Esophagus muscularis mucosa (tissue), 4 donors: ENCODE data around the gene MYO1C. TPM values are rescaled to one million over a fixed set of nuclear protein-coding genes. Genes with fewer than 3 reads are reported as not detected.

Experiments
- DNase-seq: peaks from one replicate; pipeline ENCODE4 v3.0.0-alpha.2; 2017; ENCODE audit errors: extremely low spot score
- H3K27ac ChIP-seq, 4 donors: fragments of 200-600 bp; sonication (generic); replicated peaks in 1 of 4; 1 replicate in 3 of 4; 2 replicates in 1 of 4; pipeline ENCODE4 v1.5.1; 2016 to 2019; ENCODE audit warnings: mild to moderate bottlenecking in 1 of 4
- H3K27me3 ChIP-seq, 4 donors: fragments of 200-600 bp; sonication (generic); one replicate each; pipeline versions ENCODE4 v1.5.1 to v1.6.0; 2016 to 2019
- H3K36me3 ChIP-seq, 4 donors: fragments of 200-600 bp; sonication (generic); one replicate each; pipeline ENCODE4 v1.5.1; 2016 to 2019
- H3K4me1 ChIP-seq, 4 donors: fragments of 200-600 bp; sonication (generic); one replicate each; pipeline ENCODE4 v1.5.1; 2016 to 2019
- H3K4me3 ChIP-seq, 4 donors: fragments of 200-600 bp; sonication (generic); 1 replicate in 2 of 4; 2 replicates in 2 of 4; pipeline ENCODE4 v1.5.1; 2016 to 2019; ENCODE audit warnings: mild to moderate bottlenecking in 4 of 4, moderate library complexity in 1 of 4
- H3K9me3 ChIP-seq, 4 donors: fragments of 200-600 bp; sonication (generic); 1 replicate in 3 of 4; 2 replicates in 1 of 4; pipeline ENCODE4 v1.5.1; 2016 to 2019
- EP300 ChIP-seq: sonication (generic); formaldehyde crosslinking; IDR thresholded peaks from one replicate; pipeline ENCODE4 v1.6.1; 2017; ENCODE audit warnings: antibody characterized with exemption
- POLR2A ChIP-seq: fragments of 450-650 bp; IDR thresholded peaks from one replicate; pipeline ENCODE4 v1.6.1; 2017; ENCODE audit warnings: antibody characterized with exemption, moderate library complexity, mild to moderate bottlenecking, low read depth
- POLR2AphosphoS5 ChIP-seq, 2 donors: sonication (generic); formaldehyde crosslinking; IDR thresholded peaks; one replicate each; pipeline ENCODE4 v1.6.1; 2017; ENCODE audit warnings: antibody characterized with exemption in 2 of 2
- WGBS: methylation state at CpG from one replicate; pipeline ENCODE4 v1.1.5; 2018; 5-methylcytosine and 5-hydroxymethylcytosine counted together
- intact Hi-C: fragments of 100-400 bp; cut with DNase I; formaldehyde crosslinking; loops from one replicate; pipeline ENCODE4 v1.15.1; 2023
- total RNA-seq, 4 donors: library from RNA; depleted of rRNA; stranded (reverse); fragments of >200 nt; gene quantifications; one replicate each; pipeline versions ENCODE4 v1.1.0 to v1.2.1, GENCODE V29; 2016
- TF ChIP-seq, protein P1 (sequence below), 3 experiments: fragments of 200-600 bp in 2 of 3; fragments of 450-650 bp in 1 of 3; sonication (generic) in 2 of 3; IDR thresholded peaks; one replicate each; pipeline ENCODE4 v1.5.1; 2017 to 2019; ENCODE audit warnings: antibody characterized with exemption in 3 of 3, mild to moderate bottlenecking in 2 of 3, moderate library complexity in 1 of 3

Gene MYO1C
- total RNA-seq, 4 donors from 2014 or later = 248 to 444 (median 347) TPM

DNA sequence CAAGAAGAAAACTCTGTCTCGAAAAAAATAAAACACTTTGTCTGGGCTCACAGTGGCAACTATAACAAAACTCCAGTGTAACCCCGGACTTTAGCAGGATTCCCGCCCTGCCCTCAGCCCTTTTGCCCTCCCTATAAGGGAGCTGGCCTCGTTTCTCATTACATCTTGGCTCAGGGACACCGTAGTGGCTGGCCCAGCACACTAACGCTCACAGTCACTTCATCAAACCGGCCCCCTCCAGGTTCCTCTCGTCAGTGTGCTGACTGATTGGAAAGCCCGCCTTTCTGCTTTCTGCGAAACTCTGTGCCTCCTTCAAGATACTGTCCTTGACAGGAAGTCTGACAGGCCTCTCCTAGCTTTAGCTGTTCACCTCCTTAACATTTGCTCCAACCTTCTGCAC is 11.2 kb upstream of the MYO1C start:
- H3K4me3 ChIP-seq = no peak overlapping the region
- peaks cover 23 to 87% (median 73%) of the 10 kb centered on the region in 4 donors for H3K36me3 ChIP-seq
- peaks cover 0 to 19% (median 8%) of the 10 kb centered on the region in 4 donors for H3K4me1 ChIP-seq
- H3K27me3 ChIP-seq = no peaks in the 10 kb centered on the region
- no peaks in the 10 kb centered on the region for H3K9me3 ChIP-seq
- WGBS = 83% methylated on average over 10 of the region's 10 CpGs
- no peak for DNase-seq
- intact Hi-C loops = no loop called here
- H3K27ac ChIP-seq = no peak overlapping the region
- TF ChIP-seq POLR2A (no peak), POLR2AphosphoS5 (IDR thresholded peaks at IDR 0.05) (no peak), EP300 (no peak)
- TF ChIP-seq, protein P1, sequence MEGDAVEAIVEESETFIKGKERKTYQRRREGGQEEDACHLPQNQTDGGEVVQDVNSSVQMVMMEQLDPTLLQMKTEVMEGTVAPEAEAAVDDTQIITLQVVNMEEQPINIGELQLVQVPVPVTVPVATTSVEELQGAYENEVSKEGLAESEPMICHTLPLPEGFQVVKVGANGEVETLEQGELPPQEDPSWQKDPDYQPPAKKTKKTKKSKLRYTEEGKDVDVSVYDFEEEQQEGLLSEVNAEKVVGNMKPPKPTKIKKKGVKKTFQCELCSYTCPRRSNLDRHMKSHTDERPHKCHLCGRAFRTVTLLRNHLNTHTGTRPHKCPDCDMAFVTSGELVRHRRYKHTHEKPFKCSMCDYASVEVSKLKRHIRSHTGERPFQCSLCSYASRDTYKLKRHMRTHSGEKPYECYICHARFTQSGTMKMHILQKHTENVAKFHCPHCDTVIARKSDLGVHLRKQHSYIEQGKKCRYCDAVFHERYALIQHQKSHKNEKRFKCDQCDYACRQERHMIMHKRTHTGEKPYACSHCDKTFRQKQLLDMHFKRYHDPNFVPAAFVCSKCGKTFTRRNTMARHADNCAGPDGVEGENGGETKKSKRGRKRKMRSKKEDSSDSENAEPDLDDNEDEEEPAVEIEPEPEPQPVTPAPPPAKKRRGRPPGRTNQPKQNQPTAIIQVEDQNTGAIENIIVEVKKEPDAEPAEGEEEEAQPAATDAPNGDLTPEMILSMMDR (IDR thresholded peaks at IDR 0.05) = no peak

DNA sequence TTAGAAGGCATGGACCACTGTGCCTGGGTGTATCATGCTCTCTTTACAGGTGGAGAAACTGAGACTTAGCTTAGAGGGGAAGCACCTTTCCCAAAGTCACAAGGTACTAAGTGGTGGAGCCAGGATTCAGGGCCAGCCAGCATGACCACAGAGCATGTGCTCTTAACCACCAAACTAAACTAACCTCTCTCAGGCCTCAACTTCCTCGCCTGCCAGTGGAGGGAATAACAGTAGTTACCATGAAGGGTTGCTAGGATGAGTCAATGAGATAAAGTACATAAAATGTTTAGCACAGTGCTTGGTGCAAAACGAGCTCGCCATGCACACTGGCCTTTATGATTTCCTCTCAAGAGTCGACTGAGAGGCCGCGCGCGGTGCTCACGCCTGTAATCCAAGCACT is 6.4 kb upstream of the MYO1C start:
- Histone ChIP-seq H3K36me3 (peaks cover 15 to 85% (median 62%) of the 10 kb centered on the region in 4 donors), H3K9me3 (no peaks in the 10 kb centered on the region), H3K27ac (no peak overlapping the region), H3K4me3 (no peak overlapping the region), H3K27me3 (no peaks in the 10 kb centered on the region), H3K4me1 (peaks cover 31 to 43% (median 40%) of the 10 kb centered on the region in 4 donors)
- no peak for DNase-seq
- TF ChIP-seq, protein P1 (IDR thresholded peaks at IDR 0.05) = no peak
- no peak for TF ChIP-seq EP300
- no peak for TF ChIP-seq POLR2A
- no peak for TF ChIP-seq POLR2AphosphoS5 (IDR thresholded peaks at IDR 0.05)
- intact Hi-C loops = no loop called here
- WGBS = 87% methylated on average over 9 of the region's 9 CpGs

- intact Hi-C loops = no loop called here
- peaks cover 15 to 79% (median 59%) of the 10 kb centered on the region in 4 donors for H3K36me3 ChIP-seq
- peak overlapping the region in 1 of 4 donors; percentile 43 for H3K27ac ChIP-seq
- H3K4me3 ChIP-seq = no peak overlapping the region
- 70% methylated on average over 2 of the region's 2 CpGs for WGBS
- no peak for TF ChIP-seq POLR2AphosphoS5 (IDR thresholded peaks at IDR 0.05)
- TF ChIP-seq, protein P1 (IDR thresholded peaks at IDR 0.05) = no peak
- TF ChIP-seq POLR2A = no peak
- TF ChIP-seq EP300 = no peak
- H3K9me3 ChIP-seq = no peaks in the 10 kb centered on the region
- peaks cover 38 to 50% (median 46%) of the 10 kb centered on the region in 4 donors for H3K4me1 ChIP-seq
- H3K27me3 ChIP-seq = no peaks in the 10 kb centered on the region
- DNase-seq = no peak
Measured at GRCh38 chr17:1498233-1498632, 5.7 kb upstream of the MYO1C start.

DNA sequence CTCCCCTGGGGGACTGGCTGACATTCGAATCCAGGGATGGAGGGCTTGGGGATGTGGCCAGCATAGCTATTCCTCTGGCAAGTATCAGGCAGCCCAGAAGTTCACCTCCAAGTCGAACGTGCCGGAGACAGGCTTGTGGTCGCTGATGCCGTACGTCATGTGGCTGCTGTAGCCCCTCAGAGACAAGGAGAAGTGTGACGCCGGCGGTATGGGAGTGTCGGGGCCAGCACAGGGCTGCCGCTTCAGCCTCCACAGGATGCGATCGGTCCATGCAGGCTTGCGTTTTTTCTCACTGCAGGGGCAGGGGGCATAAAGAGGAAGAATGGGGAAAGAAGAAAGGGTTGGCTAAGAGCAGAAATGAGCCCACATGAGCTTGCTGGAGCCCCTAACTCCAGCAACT is 5.3 kb upstream of the MYO1C start:
- Histone ChIP-seq H3K4me1 (peaks cover 42 to 54% (median 50%) of the 10 kb centered on the region in 4 donors), H3K27me3 (no peaks in the 10 kb centered on the region), H3K36me3 (peaks cover 15 to 77% (median 58%) of the 10 kb centered on the region in 4 donors), H3K9me3 (no peaks in the 10 kb centered on the region), H3K4me3 (no peak overlapping the region), H3K27ac (peak overlapping the region in 2 of 4 donors; percentile 43 to 96)
- intact Hi-C loops = no loop called here
- TF ChIP-seq EP300 = no peak
- TF ChIP-seq, protein P1 (IDR thresholded peaks at IDR 0.05) = no peak
- no peak for TF ChIP-seq POLR2AphosphoS5 (IDR thresholded peaks at IDR 0.05)
- TF ChIP-seq POLR2A = no peak
- 82% methylated on average over 14 of the region's 15 CpGs for WGBS
- DNase-seq = no peak

DNA sequence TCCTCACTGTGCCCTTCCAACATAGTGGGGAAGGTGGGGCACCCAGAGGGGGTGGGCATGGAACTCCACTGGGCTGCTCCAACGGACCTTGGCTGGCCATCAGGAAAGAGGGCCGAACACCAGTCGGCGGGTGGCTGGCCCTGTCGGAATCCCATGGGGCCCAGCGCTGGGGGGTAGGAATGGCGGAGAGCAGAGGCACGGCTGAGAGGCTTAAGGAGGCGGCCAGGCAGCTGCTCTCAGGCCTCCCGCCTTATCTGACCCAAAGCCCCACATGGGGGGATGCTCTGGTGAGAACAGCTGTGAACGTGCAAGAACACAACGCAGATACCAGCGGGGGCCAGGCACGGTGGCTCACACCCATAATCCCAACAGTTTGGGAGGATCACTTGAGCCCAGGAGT is 4.4 kb upstream of the MYO1C start:
- H3K36me3 ChIP-seq = peaks cover 15 to 68% (median 49%) of the 10 kb centered on the region in 4 donors
- H3K4me3 ChIP-seq = no peak overlapping the region
- H3K4me1 ChIP-seq = peaks cover 51 to 63% (median 60%) of the 10 kb centered on the region in 4 donors
- peak overlapping the region; percentile 96 to 99 (median 97) for H3K27ac ChIP-seq
- no peaks in the 10 kb centered on the region for H3K27me3 ChIP-seq
- no peak for DNase-seq
- TF ChIP-seq EP300 (no peak), POLR2A (no peak), POLR2AphosphoS5 (IDR thresholded peaks at IDR 0.05) (no peak)
- TF ChIP-seq, protein P1 (IDR thresholded peaks at IDR 0.05) = no peak
- no peaks in the 10 kb centered on the region for H3K9me3 ChIP-seq
- WGBS = 87% methylated on average over 14 of the region's 14 CpGs
- intact Hi-C loops = no loop called here
